Activated CD4-positive, alpha-beta T cell treated with anti-CD3 and anti-CD28 coated beads, Interleukin-2, amount 50 U/mL, for 16 hours (primary cell): ENCODE data around the gene ACOT13.
A peak's percentile ranks its signal among the peaks of the same experiment; 100 is the strongest.
"Not testable (repeated sequence)": the region's sequence is repeated elsewhere in the genome, so short reads cannot be mapped to it uniquely, and the experiment has no call there.

ENCODE experiments used
- DNase-seq: peaks from one replicate; pipeline ENCODE4 v3.0.0-alpha.2; 2020

The ACOT13 gene

GRCh38 chr6:24694198-24694597 lies 27.3 kb downstream of the ACOT13 start:
- no peak for DNase-seq

GRCh38 chr6:24695635-24696034 lies 28.8 kb downstream of the ACOT13 start:
- DNase-seq = peak; percentile 51

- DNase-seq = peak; percentile 25
Observed at GRCh38 chr6:24696097-24696496, 29.2 kb downstream of the ACOT13 start.

- peak; percentile 21 for DNase-seq
Observed at GRCh38 chr6:24699521-24700359, 32.9 kb downstream of the ACOT13 start.

GRCh38 chr6:24702720-24703282 lies 35.9 kb downstream of the ACOT13 start:
- no peak for DNase-seq

- no peak for DNase-seq
Observed at GRCh38 chr6:24704468-24704867, 37.6 kb downstream of the ACOT13 start.

- DNase-seq = no peak
Observed at GRCh38 chr6:24708612-24709011, 41.7 kb downstream of the ACOT13 start.

GRCh38 chr6:24709014-24709711 lies 42.3 kb downstream of the ACOT13 start:
- no peak for DNase-seq

- DNase-seq = no peak
Observed at GRCh38 chr6:24710519-24711303, 43.8 kb downstream of the ACOT13 start.

GRCh38 chr6:24716602-24717148 lies 49.8 kb downstream of the ACOT13 start:
- DNase-seq = not testable (repeated sequence)

GRCh38 chr6:24718449-24719124 lies 51.7 kb downstream of the ACOT13 start:
- DNase-seq = no peak

- DNase-seq = peak; percentile 69
Observed at GRCh38 chr6:24719125-24719971, 52.5 kb downstream of the ACOT13 start, which contains the start of gene C6orf62. Gene C6orf62 (minus strand): TSS chr6:24719154. CDS start chr6:24718668, 486 bp downstream.

- peak; percentile 81 for DNase-seq
Observed at GRCh38 chr6:24720131-24720603, 53.3 kb downstream of the ACOT13 start.

GRCh38 chr6:24720604-24721460 lies 54.0 kb downstream of the ACOT13 start:
- peak; percentile 100 for DNase-seq

GRCh38 chr6:24721461-24722215 lies 54.8 kb downstream of the ACOT13 start:
- DNase-seq = no peak

- DNase-seq = no peak
Observed at GRCh38 chr6:24723270-24723669, 56.4 kb downstream of the ACOT13 start.

GRCh38 chr6:24730653-24731052 lies 63.8 kb downstream of the ACOT13 start:
- not testable (repeated sequence) for DNase-seq

GRCh38 chr6:24731456-24732134 lies 64.7 kb downstream of the ACOT13 start:
- DNase-seq = not testable (repeated sequence)
